Panc1 (cell line): ENCODE measurements around the gene RUNX3. TPM values are rescaled to one million over a fixed set of nuclear protein-coding genes. Genes with fewer than 3 reads are reported as not detected.

Source experiments
- ATAC-seq: fragments of 200-7000 bp; cut with Tn5 transposase; 2 replicates; pipeline ENCODE4 v1.9.1; 2020; ENCODE audit warnings: mild to moderate bottlenecking, moderate library complexity
- BruUV-seq: library from RNA; stranded (reverse); fragments of 400-500 nt; replicated peaks from 2 replicates; lab custom pipeline; 2021; lab: Mats Ljungman, UMichigan
- CTCF ChIA-PET: fragments of 300-600 bp; sonication (Branson Sonifier 250); formaldehyde crosslinking; loops from one replicate; lab custom pipeline; 2022; ENCODE audit warnings: antibody characterized with exemption; lab: Charles Lee
- POLR2A ChIA-PET: fragments of 300-600 bp; sonication (Branson Sonifier 250); formaldehyde crosslinking; loops from one replicate; lab custom pipeline; 2022; ENCODE audit warnings: antibody characterized with exemption; lab: Charles Lee
- DNase-seq: peaks from one replicate; pipeline ENCODE4 v3.0.0-alpha.2; 2010; ENCODE audit warnings: low read depth, low spot score
- H3K27ac ChIP-seq: 2 replicates; pipeline ENCODE4 v1.5.1; 2011; ENCODE audit warnings: mild to moderate bottlenecking, low read length, inconsistent platforms
- H3K27me3 ChIP-seq: fragments of 200-500 bp; sonication (Bioruptor generic); 2 replicates; pipeline ENCODE4 v1.6.0; 2014; ENCODE audit warnings: low read length, inconsistent platforms; ENCODE audit not compliant: control insufficient read depth, insufficient read depth
- H3K36me3 ChIP-seq: fragments of 200-500 bp; sonication (Bioruptor generic); 2 replicates; pipeline ENCODE4 v1.5.1; 2014; ENCODE audit warnings: inconsistent platforms, mild to moderate bottlenecking, low read length, moderate library complexity; ENCODE audit not compliant: control insufficient read depth, insufficient read depth
- H3K4me1 ChIP-seq: 2 replicates; pipeline ENCODE4 v1.5.1; 2011; ENCODE audit warnings: inconsistent platforms, mild to moderate bottlenecking, low read length, moderate library complexity; ENCODE audit not compliant: control insufficient read depth, insufficient read depth
- H3K4me3 ChIP-seq, 2 experiments: 2 replicates each; pipeline ENCODE4 v1.5.1; 2011 to 2012; ENCODE audit warnings: low read depth in 2 of 2, low read length in 2 of 2, mild to moderate bottlenecking in 2 of 2, inconsistent platforms in 1 of 2, moderate library complexity in 1 of 2
- H3K9me3 ChIP-seq: fragments of 200-500 bp; sonication (Bioruptor generic); 2 replicates; pipeline ENCODE4 v1.5.1; 2014; ENCODE audit warnings: low read depth, mild to moderate bottlenecking, inconsistent platforms, low read length, moderate library complexity; ENCODE audit not compliant: control insufficient read depth, insufficient read depth
- CTCF ChIP-seq: fragments of 450-650 bp; IDR thresholded peaks from 2 replicates; pipeline ENCODE4 v1.5.1; 2017; ENCODE audit warnings: mild to moderate bottlenecking
- POLR2AphosphoS5 ChIP-seq: IDR thresholded peaks from 2 replicates; pipeline ENCODE4 v1.6.1; 2012; ENCODE audit warnings: mild to moderate bottlenecking, low read depth, low read length, moderate library complexity
- SIN3A ChIP-seq: IDR thresholded peaks from 2 replicates; pipeline ENCODE4 v1.6.1; 2012; ENCODE audit warnings: low read depth, mild to moderate bottlenecking, low read length, moderate library complexity, borderline replicate concordance; ENCODE audit not compliant: insufficient read depth
- TCF7L2 ChIP-seq: IDR thresholded peaks from 2 replicates; pipeline ENCODE4 v1.6.1; 2011; ENCODE audit warnings: mild to moderate bottlenecking, low read depth, low read length, inconsistent platforms
- in situ Hi-C: cut with HindIII; loops from 2 replicates; pipeline ENCODE4 v1.10.0; 2016; ENCODE audit warnings: low sequenced_read_pairs, low pct_unique_long_range_greater_than_20kb
- intact Hi-C: fragments of 100-400 bp; cut with micrococcal nuclease; formaldehyde crosslinking; loops from one replicate; pipeline ENCODE4 v1.10.0; 2022; ENCODE audit not compliant: unreplicated experiment
- total RNA-seq: library from RNA; stranded (reverse); gene quantifications from one replicate; pipeline ENCODE4 v1.2.1, GENCODE V29; 2021; ENCODE audit not compliant: unreplicated experiment
- TF ChIP-seq, protein P1 (sequence below), 2 experiments: IDR thresholded peaks; 2 replicates each; pipeline ENCODE4 v1.6.1; 2011 to 2012; ENCODE audit warnings: low read depth in 2 of 2, control low read depth in 1 of 2, low read length in 1 of 2, mild to moderate bottlenecking in 1 of 2, moderate library complexity in 1 of 2; ENCODE audit not compliant: insufficient read depth in 1 of 2

RUNX3 gene
- total RNA-seq, 1 experiment from 2014 or later: 0.10 TPM

GRCh38 chr1:24886241-24886640 lies 43.8 kb downstream of the RUNX3 start:
- no peaks in the 10 kb centered on the region for H3K9me3 ChIP-seq
- ATAC-seq: no peak
- no peak overlapping the region for H3K4me3 ChIP-seq
- peaks cover 10% of the 10 kb centered on the region; the same call in 1 of the 2 replicates for H3K27me3 ChIP-seq
- TF ChIP-seq TCF7L2 (no peak), SIN3A (no peak)
- no peaks in the 10 kb centered on the region for H3K36me3 ChIP-seq
- in situ Hi-C loops: no loop called here
- ChIA-PET CTCF (no interaction called here), POLR2A (no interaction called here)
- H3K27ac ChIP-seq: no peak overlapping the region
- no peaks in the 10 kb centered on the region for H3K4me1 ChIP-seq
- no TSS peak for BruUV-seq
- intact Hi-C loops: no loop called here
- no peak for DNase-seq

GRCh38 chr1:24884751-24885150 lies 45.3 kb downstream of the RUNX3 start:
- no peak for DNase-seq
- BruUV-seq: no TSS peak
- no peak for ATAC-seq
- Histone ChIP-seq H3K27ac (no peak overlapping the region), H3K4me3 (no peak overlapping the region), H3K9me3 (no peaks in the 10 kb centered on the region), H3K36me3 (no peaks in the 10 kb centered on the region), H3K27me3 (peaks cover 10% of the 10 kb centered on the region; the same call in 1 of the 2 replicates), H3K4me1 (no peaks in the 10 kb centered on the region)
- TF ChIP-seq, protein P1, sequence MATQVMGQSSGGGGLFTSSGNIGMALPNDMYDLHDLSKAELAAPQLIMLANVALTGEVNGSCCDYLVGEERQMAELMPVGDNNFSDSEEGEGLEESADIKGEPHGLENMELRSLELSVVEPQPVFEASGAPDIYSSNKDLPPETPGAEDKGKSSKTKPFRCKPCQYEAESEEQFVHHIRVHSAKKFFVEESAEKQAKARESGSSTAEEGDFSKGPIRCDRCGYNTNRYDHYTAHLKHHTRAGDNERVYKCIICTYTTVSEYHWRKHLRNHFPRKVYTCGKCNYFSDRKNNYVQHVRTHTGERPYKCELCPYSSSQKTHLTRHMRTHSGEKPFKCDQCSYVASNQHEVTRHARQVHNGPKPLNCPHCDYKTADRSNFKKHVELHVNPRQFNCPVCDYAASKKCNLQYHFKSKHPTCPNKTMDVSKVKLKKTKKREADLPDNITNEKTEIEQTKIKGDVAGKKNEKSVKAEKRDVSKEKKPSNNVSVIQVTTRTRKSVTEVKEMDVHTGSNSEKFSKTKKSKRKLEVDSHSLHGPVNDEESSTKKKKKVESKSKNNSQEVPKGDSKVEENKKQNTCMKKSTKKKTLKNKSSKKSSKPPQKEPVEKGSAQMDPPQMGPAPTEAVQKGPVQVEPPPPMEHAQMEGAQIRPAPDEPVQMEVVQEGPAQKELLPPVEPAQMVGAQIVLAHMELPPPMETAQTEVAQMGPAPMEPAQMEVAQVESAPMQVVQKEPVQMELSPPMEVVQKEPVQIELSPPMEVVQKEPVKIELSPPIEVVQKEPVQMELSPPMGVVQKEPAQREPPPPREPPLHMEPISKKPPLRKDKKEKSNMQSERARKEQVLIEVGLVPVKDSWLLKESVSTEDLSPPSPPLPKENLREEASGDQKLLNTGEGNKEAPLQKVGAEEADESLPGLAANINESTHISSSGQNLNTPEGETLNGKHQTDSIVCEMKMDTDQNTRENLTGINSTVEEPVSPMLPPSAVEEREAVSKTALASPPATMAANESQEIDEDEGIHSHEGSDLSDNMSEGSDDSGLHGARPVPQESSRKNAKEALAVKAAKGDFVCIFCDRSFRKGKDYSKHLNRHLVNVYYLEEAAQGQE (IDR thresholded peaks at IDR 0.05; ENCODE audit: insufficient read depth in 1 of 2, low read depth in 2 of 2, low read length in 1 of 2): no peak
- TF ChIP-seq SIN3A (no peak), POLR2AphosphoS5 (no peak), CTCF (no peak), TCF7L2 (no peak)
- intact Hi-C loops (no loop called here), in situ Hi-C loops (no loop called here)
- ChIA-PET CTCF (interaction anchor here (0.6 kb wide), 1 partner anchor 48 kb away, joined by 3 read pairs; no protein-coding TSS in a partner anchor), POLR2A (no interaction called here)

DNA sequence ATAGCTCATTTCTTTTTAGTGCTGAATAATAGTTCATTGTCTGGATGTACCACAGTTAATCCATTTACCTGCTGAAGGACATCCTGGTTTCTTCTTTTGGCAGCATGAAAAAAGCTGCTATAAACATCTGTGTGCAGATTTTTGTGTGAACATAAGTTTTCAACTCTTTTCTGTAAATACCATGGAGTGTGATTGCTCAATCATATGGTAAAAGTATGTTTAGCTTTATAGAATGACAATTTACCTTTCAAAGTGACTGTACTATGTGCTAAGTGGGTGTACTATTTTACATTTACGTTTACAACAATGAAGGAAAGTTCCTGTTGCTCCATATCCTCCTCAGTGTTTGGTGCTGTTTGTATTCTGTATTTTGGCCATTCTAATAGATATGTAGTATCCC lies 49.0 kb downstream of the RUNX3 start:
- CTCF ChIA-PET: no interaction called here

More for the DNA sequence above, 49.0 kb downstream of the RUNX3 start:
- POLR2A ChIA-PET: interaction anchor here (0.6 kb wide), 1 partner anchor 70 kb away, joined by 10 read pairs; no protein-coding TSS in a partner anchor
- Histone ChIP-seq H3K36me3 (no peaks in the 10 kb centered on the region), H3K27ac (no peak overlapping the region), H3K4me1 (no peaks in the 10 kb centered on the region), H3K9me3 (no peaks in the 10 kb centered on the region), H3K27me3 (peaks cover 7% of the 10 kb centered on the region; the same call in 1 of the 2 replicates), H3K4me3 (no peak overlapping the region)
- ATAC-seq: no peak
- in situ Hi-C loops: no loop called here
- no peak for DNase-seq
- TF ChIP-seq POLR2AphosphoS5: no peak
- TF ChIP-seq CTCF: no peak
- no peak for TF ChIP-seq TCF7L2
- TF ChIP-seq, protein P1 (IDR thresholded peaks at IDR 0.05; ENCODE audit: insufficient read depth in 1 of 2, low read depth in 2 of 2, low read length in 1 of 2): no peak
- no peak for TF ChIP-seq SIN3A
- intact Hi-C loops: no loop called here
- BruUV-seq: no TSS peak
